Measurements from ENCODE around the gene KIAA1191.

Gene KIAA1191

DNA sequence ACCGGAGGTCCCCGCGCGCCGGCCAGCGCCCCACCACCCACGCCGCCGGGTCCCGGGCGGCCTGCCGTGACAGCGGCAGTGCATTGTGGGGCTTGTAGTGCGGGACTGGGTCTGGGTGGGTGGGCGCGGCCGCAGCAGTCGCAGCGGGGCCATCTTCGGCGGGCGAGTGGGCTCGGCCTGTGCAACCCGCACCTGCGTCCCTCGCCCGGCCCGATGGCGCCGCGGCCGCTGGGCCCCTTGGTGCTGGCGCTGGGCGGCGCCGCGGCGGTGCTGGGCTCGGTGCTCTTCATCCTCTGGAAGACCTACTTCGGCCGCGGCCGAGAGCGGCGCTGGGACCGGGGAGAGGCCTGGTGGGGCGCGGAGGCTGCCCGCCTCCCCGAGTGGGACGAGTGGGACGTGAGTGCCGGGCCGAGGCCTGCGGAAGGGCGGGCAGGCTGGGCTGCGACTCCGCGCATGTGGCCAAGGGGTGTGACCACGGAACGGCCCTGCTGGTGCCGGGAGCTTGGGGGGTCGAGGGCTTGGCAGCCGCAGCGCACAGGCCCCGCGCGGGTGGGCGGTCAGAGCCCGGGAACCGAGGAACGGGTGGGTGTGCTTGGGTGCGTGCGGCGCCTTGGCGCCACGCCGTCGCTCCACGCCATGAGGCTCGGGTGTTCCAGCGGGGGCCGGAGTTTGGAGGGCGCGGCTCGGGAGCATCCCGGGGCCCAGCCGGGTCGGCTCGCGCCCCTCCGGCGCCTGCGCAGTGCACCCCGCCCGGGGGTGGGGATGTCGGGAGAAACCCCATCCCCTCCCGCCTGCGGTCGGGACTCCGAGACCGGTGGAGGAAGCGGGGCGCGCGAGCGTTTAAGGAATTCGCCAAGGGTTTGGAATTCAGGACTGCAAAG, 4.0 kb upstream of the KIAA1191 start, which contains the start of gene ARL10:
Gene ARL10, plus strand, starts transcription at position 137 of the 881 bp plus-strand sequence. Its CDS starts 77 bp downstream, at position 214.
- peak; percentile 21 for DNase-seq (ENCODE audit: low read depth)

DNA sequence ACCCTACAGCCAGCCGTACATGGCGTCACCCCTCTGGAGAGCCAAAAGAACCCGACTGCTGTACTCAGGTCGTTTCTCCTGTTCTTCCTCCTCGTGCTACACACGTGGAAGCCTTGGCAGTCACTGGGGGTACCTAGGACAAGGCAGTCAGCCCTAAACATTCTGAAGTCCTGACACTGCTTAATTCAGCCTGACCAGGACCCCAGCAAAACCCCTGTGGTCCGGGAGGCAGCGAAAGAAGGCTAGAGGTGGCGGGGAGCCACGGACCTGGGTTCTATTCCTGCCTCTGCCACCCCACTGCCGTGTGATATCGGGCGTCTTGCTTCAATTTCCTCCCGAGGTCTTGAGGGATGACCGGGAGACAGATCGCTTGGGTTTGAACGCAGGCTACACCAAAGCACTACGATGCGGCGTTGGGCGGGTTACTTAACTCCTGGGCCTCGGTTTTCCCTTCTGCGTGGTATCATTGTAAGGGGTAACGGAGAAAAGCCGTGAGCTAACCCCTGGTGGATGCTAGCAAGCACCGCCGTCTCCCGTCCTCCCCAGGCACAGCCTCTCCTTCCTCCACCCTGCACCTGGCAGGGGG, 3.3 kb upstream of the KIAA1191 start:
- DNase-seq (ENCODE audit: low read depth), result no peak

DNA sequence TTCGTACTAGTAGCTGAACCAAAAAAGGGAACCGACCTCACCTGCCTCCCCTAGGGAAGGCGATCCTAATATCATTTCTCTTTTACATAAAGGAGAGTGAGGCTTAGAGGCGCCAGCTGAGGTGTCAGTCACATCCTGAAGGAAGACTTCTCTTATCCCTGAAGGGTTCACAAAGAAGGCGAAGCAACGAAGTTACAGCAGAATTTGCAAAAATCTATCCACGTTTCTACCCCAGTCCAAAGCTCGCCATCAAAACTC, 598 bp upstream of the KIAA1191 start:
- no peak for DNase-seq (ENCODE audit: low read depth)

DNA sequence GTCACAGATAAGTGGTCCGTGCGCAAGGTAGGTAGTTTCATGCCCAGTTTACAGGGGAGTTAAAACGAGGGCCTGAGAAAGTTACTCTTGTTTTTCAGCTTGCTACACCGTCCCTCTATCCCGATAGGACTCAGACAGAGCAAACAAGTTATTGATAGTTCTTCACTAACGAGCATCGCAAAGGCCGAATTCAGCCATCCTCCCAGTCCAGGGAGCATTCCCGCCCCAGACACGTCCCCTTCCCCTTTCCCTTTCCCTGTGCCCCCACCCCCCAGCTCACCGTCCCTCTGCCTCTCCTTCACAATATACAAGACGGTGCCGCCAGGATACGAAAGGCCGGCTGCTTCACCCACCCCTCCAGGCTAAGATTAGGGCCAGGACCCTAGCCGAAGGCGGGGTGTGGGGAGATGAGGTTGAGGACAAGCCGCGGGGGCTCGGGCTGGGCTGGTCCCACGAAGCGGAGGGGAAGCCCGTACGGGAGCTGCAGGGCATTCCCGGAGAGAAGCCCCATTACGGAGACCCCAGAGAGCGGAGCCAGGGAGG, 599 bp downstream of the KIAA1191 start:
- no peak for DNase-seq (ENCODE audit: low read depth)

DNA sequence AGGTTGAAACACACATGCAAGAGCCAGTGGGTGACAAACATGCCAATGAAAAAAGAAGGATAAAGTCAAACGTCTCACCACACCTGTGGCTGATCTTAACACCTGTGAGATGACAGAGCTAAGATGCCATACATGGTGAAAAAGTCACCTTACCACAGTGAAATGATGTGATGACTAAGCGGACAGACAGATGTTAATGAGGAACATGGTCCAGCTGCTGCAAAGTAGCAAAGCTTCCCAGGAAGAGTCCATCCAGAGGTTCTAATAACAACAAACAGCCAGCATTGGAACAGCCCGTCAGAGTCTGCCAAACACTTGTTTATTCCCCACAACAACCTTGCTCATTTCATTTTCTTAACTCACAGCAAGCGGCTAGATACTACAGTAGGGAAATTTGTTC, 1.9 kb downstream of the KIAA1191 start:
- no peak for DNase-seq (ENCODE audit: low read depth)

DNA sequence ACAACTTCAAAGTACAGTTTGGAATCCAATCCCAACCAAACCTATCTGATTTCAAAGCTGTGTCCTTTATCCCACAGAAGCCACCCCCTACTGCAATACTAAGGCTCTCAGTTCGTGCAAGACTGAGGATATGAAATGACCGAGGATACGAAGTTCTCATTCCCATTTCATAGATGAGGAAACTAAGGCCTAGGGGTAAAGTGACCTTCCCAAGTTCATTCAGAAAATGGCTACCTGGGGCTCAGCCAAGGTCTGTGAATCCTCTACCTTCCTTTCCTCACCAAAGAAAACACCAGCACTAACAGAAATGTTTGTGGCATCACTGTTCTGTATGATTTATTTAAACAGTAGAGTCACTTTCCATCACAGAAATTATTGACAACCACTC, 5.4 kb downstream of the KIAA1191 start:
- no peak for DNase-seq (ENCODE audit: low read depth)

DNA sequence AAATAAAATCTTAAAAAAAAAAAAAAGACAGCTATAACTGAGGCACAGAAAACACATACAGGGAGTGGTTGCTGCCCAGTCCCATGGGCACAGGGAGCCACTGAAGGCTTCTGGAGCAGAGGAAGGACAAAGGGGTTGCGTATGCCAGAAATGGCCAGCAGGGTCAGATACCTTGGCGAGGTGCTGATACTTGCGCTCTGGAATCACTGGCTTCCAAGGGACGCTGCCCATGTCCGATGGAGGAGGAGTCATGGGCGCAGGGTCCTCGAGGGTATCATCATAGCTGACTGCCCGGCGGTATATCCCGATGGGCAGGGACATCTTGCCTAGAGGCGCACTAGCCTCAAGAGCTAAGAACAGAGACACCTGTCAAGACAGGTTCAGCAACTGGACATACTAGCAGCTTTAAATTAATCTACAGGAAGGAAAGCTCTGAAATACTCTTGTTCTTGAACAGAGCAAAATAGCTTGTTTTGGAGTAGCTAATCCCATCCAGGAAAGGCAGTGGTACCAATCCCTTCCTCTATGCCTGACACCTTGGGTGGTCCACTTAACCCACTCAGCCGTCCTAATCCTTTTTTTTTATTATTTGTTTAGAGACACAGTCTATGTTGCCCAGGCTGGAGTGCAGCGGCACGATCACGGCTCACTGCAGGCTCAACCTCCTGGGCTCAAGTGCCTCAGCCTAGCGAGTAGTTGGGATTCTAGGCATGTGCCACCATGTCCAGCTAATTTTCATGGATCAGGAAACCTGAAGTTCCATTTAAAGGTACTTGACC, 6.0 kb downstream of the KIAA1191 start:
- no peak for DNase-seq (ENCODE audit: low read depth)

DNA sequence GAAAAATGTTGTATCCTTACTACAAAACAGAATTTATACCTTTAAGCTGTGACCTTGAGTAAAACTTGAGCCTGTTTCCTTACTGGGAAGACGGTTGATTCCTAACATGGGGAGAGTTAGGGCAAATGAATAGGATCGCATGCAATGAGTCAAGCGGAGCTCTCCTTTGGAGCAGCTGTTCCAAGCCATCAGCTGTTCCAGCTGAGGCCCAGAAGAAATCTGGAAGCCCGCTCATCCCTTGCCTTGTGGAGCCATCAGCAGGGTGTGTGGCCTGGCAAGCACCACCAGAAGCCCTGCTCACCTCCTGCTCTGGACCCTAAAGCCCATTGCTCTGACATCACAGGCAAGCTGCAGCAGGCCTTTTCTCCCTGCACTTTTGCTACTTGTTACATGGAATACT, 8.0 kb downstream of the KIAA1191 start:
- no peak for DNase-seq (ENCODE audit: low read depth)

DNA sequence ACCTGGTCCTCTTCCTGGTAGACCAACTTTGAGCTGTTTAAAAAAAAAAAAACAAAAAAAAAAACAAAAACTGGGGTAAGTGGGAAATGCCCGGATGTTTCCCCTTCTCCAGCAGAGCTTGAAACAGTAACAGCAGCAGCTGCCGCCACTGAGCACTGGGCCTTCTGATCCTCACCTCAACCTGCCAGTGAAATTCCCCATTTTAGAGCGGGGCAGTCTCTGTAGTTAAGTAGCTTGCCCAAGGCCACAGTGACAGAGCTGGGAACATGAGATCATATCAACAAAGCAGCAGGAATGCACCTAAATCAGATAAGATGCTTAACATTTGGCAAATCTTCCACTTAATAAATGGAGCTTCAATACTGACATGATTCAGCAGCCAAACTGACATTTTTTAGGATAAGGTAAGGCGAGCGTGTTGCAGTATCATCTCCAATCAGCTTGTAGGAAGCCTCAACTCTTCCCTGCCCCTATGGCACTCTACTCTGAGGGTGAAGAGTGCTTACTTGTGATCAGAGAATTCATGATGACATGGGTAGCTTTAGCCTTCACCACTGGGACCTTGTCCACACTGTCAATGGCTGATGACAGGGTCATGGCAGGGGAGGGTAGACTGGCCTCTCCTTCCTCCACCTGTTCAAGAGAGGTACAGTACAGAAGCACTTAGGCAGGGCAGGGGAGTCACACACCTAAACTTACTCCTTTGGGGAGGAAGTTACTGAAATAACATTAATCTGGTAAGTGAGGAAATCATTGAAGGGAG, 9.3 kb downstream of the KIAA1191 start:
- no peak for DNase-seq (ENCODE audit: low read depth)

DNA sequence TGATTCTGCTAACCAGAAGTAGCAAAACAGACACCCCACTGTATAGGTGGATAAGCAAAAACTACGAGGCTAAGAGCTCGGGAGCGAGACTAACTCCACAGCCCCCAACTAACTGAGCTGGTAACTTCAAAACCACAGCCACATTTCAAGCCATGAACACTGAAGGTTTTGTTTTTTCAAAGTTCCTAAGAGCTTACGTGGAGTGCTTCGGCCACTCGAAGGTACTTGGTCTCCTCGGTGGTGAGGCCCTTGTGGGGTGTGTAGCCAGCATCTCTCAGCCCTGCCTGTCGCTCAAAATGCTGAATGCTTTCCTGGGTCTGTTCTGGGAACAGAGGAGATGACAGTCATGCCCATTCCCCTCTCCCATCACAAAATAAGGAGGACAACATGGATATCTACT, 11.1 kb downstream of the KIAA1191 start:
- DNase-seq (ENCODE audit: low read depth), result no peak

DNA sequence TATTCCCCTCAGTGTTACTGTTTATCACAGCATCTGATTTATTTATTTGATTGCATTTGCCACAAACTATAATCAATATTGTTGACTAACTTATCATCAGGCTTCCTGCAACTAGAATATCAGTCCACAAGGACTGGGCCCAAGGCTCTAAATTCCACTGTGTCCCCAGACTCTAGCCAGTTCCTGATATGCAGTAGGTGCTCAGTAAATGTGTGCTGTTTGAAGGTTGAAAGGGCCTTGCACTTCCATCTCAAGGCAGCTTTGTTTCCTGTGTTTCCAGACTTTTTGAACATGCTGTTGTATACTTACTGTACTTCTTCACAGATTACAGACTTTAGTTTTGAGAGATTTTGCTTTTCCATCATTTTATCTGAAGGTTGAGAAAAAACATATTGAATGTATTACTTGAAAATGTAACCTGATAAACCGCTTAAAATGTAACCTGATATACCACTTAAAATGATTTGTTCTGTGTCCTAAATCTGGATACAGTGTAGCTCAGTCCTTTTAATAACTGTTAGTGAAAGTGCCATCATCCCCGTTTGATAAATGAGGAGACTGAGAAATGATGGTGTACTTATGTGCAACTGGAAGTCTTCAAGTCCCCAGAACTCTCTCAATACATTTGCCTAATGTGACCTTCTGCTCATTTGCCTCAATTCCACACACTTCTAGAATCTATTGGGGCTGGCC, 18.7 kb downstream of the KIAA1191 start:
- DNase-seq (ENCODE audit: low read depth), result no peak

DNA sequence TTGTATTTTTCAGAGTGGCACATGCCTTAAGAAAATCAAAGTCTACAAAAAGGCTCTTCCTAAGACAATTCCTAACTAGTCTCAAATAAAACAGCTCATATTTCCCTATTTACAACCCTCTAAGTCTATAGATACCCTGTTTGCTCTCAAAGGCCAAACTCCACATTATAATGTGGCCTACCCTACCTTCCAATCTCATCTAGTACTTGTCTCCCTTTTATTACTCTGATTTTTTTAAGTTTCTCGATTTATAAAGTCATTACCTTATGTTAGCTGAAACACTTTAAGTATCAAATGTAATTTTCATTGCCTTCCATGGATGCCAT, 19.4 kb downstream of the KIAA1191 start:
- DNase-seq (ENCODE audit: low read depth), result no peak

DNA sequence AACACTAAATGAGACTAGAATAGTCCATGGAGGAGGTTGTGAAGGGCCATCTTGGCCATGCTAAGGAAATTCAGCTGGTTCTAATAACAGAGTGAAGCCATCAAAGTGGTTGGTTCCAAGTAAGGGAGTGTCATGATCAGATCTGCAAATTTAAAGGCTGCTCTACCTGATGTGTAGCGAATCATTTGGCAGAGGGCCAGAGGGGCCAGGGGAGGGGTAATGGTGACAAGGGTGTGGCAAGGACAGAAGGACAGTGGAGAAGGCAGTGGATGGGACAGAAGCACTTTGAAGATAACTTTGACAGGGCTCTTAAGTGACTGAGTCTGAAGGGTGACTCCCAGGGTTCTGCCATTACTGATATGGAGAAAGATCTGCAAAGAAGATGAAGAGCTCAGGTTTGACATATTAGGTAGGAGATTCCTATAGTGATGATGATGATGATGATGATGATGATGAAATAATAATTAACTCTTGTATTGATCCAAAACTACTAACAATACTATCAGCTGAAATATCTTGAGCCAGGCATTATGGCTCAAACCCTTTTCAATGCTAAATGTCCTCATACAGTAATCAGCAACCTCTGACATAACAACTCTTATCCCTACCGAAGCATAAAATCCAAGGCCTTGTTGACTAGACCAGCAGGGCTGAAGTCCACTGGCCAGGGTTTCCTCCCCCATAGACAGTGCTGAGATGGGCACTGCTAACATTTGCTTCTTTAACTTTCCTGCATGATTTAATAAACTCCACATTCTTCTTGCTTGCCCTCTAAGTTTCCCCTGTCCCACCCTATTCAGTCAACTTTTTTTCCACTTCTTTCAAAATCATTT, 20.0 kb downstream of the KIAA1191 start:
- DNase-seq (ENCODE audit: low read depth), result no peak

DNA sequence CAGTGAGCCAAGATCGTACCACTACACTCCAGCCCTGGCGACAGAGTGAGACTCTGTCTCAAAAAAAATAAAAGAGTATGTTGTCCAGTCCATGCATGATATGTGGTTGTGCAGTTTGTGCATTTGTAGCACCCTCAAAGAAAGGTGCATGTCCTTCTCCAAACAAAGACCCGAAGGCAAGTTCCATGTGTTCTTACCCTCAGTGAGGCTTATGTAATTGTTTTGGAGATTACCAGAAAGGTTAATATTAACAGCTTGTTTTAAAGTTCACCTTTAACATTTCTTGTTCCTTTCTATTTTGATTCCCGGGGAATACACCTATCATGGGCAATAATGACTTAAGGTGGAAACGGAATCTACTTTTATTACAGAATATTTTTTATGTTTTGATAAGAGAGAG, 22.3 kb downstream of the KIAA1191 start:
- DNase-seq (ENCODE audit: low read depth), result no peak

DNA sequence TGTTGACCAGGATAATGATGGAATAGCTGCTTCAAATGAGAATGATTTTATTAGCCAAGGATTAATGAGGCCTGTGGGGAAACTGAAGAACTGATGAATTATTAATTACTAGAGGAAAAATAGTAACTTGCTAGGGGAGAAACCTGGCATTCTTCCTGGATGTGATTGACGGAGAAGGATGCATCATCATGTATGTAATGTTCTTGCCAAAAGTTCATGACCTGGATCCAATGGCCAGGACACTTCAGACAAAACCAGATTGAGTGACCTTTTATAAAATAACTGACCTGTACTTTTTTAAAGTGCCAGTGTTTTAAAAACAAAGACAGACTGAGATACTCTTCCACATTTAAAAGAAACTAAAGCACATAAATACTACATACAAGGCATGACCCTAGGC, 23.7 kb downstream of the KIAA1191 start:
- no peak for DNase-seq (ENCODE audit: low read depth)

DNA sequence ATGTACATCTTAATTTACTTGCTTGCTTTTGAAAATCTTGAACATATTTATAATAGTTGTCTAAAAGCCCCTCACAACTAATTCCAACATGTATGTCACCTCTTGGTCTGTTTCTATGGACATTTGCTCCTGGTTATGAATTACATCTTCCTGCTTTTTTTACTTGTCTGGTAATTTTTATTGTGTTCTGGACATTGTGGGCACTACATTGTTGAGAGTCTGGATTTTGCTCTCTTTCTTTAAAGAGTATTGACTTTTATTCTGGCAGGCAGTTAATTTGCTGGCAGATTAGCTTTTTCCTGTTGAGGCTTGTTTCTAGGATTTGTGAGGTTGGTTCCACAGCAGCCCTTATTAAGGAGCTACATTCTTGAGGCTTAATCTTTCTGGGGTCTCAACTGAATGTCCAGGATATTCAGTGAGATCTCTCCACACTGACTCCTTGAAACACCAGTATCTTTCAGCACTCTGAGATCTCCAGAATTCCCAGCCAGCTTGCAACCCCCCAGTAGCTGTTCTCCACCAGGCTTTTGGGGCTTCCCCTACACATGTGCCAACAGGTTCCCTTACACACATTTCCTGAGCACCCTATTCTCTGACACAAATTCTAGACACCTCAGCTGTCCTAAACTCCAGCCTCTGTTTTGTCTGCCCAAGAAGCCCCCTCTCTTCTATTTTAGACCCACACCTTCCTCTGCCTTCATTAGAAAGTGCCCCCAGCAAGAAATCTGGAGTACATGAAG, 27.4 kb downstream of the KIAA1191 start:
- no peak for DNase-seq (ENCODE audit: low read depth)

DNA sequence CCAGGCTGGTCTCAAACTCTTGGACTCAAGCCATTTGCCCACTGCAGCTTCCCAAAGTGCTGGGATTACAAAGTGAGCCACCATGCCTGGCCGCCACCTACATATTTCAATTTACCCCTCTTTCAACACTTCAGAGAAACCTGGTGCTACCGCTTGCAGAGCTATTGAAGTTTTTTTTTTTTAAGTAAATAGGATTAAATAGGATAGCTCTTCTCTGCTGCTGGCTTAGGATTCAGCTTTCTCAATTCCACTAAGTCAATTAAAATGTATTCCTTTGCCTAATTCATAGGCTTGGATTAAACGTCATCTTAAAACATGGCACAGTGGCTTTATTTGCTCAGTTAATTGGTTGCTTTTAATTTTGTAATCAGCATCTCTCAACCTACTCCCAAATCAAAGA, 41.0 kb downstream of the KIAA1191 start:
- no peak for DNase-seq (ENCODE audit: low read depth)

DNA sequence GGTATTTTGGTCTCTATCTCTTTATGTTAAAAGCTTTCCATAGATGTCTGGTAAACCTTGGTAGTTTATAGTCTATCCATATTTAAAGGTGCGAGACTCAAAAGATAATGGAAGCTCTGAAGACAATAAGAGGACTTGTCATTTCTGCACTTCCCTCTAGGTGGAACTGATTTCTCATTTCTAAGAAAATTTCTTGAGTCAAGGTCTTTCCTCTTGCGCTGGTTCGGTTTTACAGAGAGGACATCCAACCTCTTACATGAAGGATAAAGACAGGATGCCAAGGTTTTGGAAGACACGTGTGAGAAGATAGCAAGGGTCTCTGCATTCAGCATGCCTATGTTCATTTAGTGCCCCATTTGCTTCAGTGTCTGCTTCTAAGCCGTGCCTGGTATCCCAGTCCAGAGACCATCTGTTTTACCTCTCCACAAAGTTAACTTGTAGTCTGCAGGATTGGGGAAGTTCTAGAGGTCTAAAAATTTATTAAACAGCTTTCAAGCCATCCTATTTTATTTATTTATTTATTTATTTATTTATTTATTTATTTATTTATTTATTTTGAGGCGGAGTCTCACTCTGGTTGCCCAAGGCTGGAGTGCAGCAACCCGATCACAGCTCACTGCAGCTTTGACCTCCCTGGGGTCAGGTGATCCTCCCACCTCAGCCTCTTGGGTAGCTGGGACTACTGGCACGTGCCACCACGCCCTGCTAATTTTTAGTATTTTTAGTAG, 41.6 kb downstream of the KIAA1191 start:
- DNase-seq (ENCODE audit: low read depth), result no peak
